ENCODE results near the gene APEX1. TPM values are rescaled to one million over a fixed set of nuclear protein-coding genes. Genes with fewer than 3 reads are reported as not detected.

APEX1 gene
- total RNA-seq = 100 to 1,000 TPM in 1 of 4 donors, 10 to 100 TPM in 3; 52.4 to 208 (median 93.3) TPM

DNA sequence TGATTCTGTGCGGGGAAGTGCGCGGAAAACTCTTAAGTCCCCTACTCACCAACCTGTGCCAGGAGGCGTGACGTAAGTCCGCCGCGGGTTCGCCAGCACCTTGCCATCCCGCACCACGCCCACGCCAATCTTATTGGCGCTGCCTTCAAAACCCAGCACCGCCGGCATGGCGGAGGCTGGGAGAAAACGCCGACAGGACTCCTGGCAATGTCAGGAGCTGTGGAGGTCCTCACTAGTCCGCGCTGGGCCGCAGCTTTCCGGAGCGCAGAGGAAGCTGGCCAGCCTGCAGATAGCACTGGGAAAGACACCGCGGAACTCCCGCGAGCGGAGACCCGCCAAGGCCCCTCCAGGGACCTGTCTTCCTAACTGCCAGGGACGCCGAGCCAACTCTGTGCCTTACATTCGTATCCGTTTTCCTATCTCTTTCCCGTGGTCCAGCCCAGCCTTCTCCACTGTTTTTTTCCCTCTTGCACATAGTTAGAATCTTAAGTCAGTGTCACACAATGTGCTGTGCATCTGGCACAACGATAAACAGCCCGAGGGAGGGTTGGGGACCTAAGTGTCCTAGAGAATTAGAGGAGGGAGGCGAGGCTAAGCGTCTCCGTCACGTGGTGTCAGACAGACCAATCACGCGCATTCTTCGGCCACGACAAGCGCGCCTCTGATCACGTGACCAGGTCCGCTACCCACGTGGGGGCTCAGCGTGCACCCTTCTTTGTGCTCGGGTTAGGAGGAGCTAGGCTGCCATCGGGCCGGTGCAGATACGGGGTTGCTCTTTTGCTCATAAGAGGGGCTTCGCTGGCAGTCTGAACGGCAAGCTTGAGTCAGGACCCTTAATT is at the start of gene APEX1, which contains the start of gene OSGEP:
Gene APEX1 (plus strand): TSS at position 711 of the 839 bp plus-strand sequence. CDS start 420 bp downstream, outside the sequence.
Gene OSGEP (minus strand): TSS at position 297 of the 839 bp plus-strand sequence. CDS start 129 bp downstream, at position 168.
- TF ChIP-seq POLR2A (IDR thresholded peaks at IDR 0.05) = peak; percentile 66 to 89
- TF ChIP-seq CTCF (IDR thresholded peaks at IDR 0.05) = peak in 1 of 4 experiments; percentile 1
- peak within 1 kb of the TSS; percentile 73 to 90 for H3K4me3 ChIP-seq
- H3K27me3 ChIP-seq = no peaks in the 10 kb centered on the region
- no peaks in the 10 kb centered on the region for H3K9me3 ChIP-seq
- peaks cover 0 to 8% of the 10 kb centered on the region in 2 donors for H3K4me1 ChIP-seq
- no peaks in the 10 kb centered on the region for H3K36me3 ChIP-seq
- peak; percentile 97 to 98 for DNase-seq
- intact Hi-C loops (cut with DNase I; ENCODE audit: low total_unique reads) = no loop called here
- peak within 1 kb of the TSS; percentile 90 for H3K27ac ChIP-seq

- no peaks in the 10 kb centered on the region for H3K27me3 ChIP-seq
- no peaks in the 10 kb centered on the region for H3K9me3 ChIP-seq
- no peak overlapping the region for H3K27ac ChIP-seq
- no peaks in the 10 kb centered on the region for H3K4me1 ChIP-seq
- no peak overlapping the region for H3K4me3 ChIP-seq
- no peak for TF ChIP-seq POLR2A (IDR thresholded peaks at IDR 0.05)
- no peak for TF ChIP-seq CTCF (IDR thresholded peaks at IDR 0.05)
- intact Hi-C loops (cut with DNase I; ENCODE audit: low total_unique reads) = no loop called here
- no peak for DNase-seq
- H3K36me3 ChIP-seq = no peaks in the 10 kb centered on the region
Measured at GRCh38 chr14:20409226-20409625, 45.8 kb upstream of the APEX1 start.

DNA sequence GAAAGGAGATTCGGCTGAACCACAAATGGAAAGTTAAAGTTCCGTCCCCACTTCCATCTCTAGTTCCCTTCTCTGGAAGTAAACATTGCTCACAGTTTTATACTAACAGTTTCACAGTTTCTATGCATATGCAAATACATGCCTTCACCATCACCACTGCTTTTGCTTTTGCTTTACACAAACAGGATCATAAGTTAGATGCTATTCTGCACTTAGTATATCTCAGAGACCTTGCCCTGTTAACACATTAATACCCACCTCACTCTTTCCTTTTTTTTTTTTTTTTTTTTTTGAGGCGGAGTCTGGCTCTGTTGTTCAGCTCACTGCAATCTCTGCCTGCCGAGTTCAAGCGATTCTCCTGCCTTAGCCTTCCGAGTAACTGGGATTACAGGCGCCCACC is 42.6 kb upstream of the APEX1 start:
- DNase-seq = no peak
- Histone ChIP-seq H3K27ac (peak overlapping the region; percentile 96 to 97), H3K9me3 (no peaks in the 10 kb centered on the region), H3K4me1 (no peaks in the 10 kb centered on the region), H3K36me3 (no peaks in the 10 kb centered on the region), H3K4me3 (peak overlapping the region; percentile 62 to 77), H3K27me3 (no peaks in the 10 kb centered on the region)
- TF ChIP-seq POLR2A (IDR thresholded peaks at IDR 0.05) = no peak
- TF ChIP-seq CTCF (IDR thresholded peaks at IDR 0.05) = no peak
- intact Hi-C loops (cut with DNase I; ENCODE audit: low total_unique reads) = no loop called here

GRCh38 chr14:20412876-20413743 is 41.9 kb upstream of the APEX1 start, which contains the start of gene TEP1:
TSS of gene TEP1 (minus strand) at chr14:20413501. CDS start at chr14:20408439, 5,062 bp downstream.
- peak; percentile 84 to 87 for DNase-seq
- Histone ChIP-seq H3K9me3 (no peaks in the 10 kb centered on the region), H3K4me1 (no peaks in the 10 kb centered on the region), H3K36me3 (no peaks in the 10 kb centered on the region), H3K27me3 (no peaks in the 10 kb centered on the region), H3K27ac (peak within 1 kb of the TSS; percentile 96 to 97), H3K4me3 (peak within 1 kb of the TSS; percentile 62 to 77)
- TF ChIP-seq POLR2A (IDR thresholded peaks at IDR 0.05) (peak in 1 of 2 donors; percentile 67), CTCF (IDR thresholded peaks at IDR 0.05) (peak in 2 of 4 experiments; percentile 8 to 10)
- intact Hi-C loops (cut with DNase I; ENCODE audit: low total_unique reads) = no loop called here
